Neural crest cell (in vitro differentiated cells): ENCODE results near the gene IST1. TPM values are rescaled to one million over a fixed set of nuclear protein-coding genes. Genes with fewer than 3 reads are reported as not detected.

Experiments used
- DNase-seq: peaks from one replicate; pipeline ENCODE4 v3.0.0; 2021; ENCODE audit warnings: low read depth, mixed read lengths, low spot score
- H3K27ac Mint-ChIP-seq: one replicate; pipeline ENCODE4 v1.8.0; 2021; ENCODE audit warnings: mild to moderate bottlenecking, mixed read lengths; ENCODE audit not compliant: unreplicated experiment
- H3K27me3 Mint-ChIP-seq: 2 replicates; pipeline ENCODE4 v1.8.0; 2021; ENCODE audit warnings: low read depth, mild to moderate bottlenecking, mixed read lengths
- H3K36me3 Mint-ChIP-seq: 2 replicates; pipeline ENCODE4 v1.8.0; 2021; ENCODE audit warnings: low read depth, mild to moderate bottlenecking, mixed read lengths
- H3K4me1 Mint-ChIP-seq: 2 replicates; pipeline ENCODE4 v1.8.0; 2021; ENCODE audit warnings: mixed read lengths
- H3K4me3 Mint-ChIP-seq: one replicate; pipeline ENCODE4 v1.8.0; 2021; ENCODE audit warnings: mild to moderate bottlenecking, mixed read lengths
- H3K9me3 Mint-ChIP-seq: 2 replicates; pipeline ENCODE4 v1.8.0; 2021; ENCODE audit warnings: mixed read lengths
- CTCF ChIP-seq: fragments of 200-600 bp; sonication (generic); conservative IDR thresholded peaks from 2 replicates; pipeline ENCODE4 v1.5.0; 2021; ENCODE audit warnings: antibody characterized with exemption, mild to moderate bottlenecking
- total RNA-seq: library from RNA; stranded (reverse); gene quantifications from 2 replicates; pipeline ENCODE4 v1.2.1, GENCODE V29; 2021

The IST1 gene
- total RNA-seq, 1 donor from 2014 or later: 242 TPM

DNA sequence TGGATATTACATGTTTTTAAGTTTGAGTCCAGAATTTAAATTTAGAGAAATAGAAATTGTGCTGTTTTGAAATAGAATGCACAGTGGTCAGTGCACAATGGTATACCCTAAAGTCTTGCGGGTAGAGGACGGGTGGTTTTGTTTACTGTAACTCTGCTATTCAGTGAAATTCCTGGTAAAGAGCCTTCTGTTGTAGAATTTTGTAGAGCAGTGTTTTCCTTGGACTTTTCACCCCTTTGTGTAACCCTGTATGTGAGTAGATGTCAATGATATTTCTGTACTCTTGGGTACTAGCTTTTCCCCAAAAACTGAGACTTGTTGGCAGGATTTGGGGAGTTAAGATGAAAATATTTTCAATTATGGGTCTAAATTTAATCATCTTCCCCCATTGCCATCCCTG, 19.5 kb downstream of the IST1 start:
- Mint-ChIP-seq H3K36me3 (peaks cover 33% of the 10 kb centered on the region), H3K27ac (no peak overlapping the region), H3K4me3 (no peak overlapping the region), H3K27me3 (no peaks in the 10 kb centered on the region), H3K4me1 (no peaks in the 10 kb centered on the region), H3K9me3 (peaks cover 3% of the 10 kb centered on the region)
- no peak for DNase-seq
- TF ChIP-seq CTCF: no peak

GRCh38 chr16:71915350-71915749, 20.0 kb downstream of the IST1 start:
- Mint-ChIP-seq H3K9me3 (peaks cover 3% of the 10 kb centered on the region), H3K27ac (no peak overlapping the region)

GRCh38 chr16:71916397-71916920, 21.1 kb downstream of the IST1 start:
- Mint-ChIP-seq H3K4me1 (no peaks in the 10 kb centered on the region), H3K4me3 (no peak overlapping the region), H3K27ac (no peak overlapping the region), H3K9me3 (peaks cover 3% of the 10 kb centered on the region), H3K36me3 (peaks cover 39% of the 10 kb centered on the region), H3K27me3 (no peaks in the 10 kb centered on the region)
- TF ChIP-seq CTCF: no peak
- no peak for DNase-seq

More at GRCh38 chr16:71915350-71915749, 20.0 kb downstream of the IST1 start:
- DNase-seq: no peak
- no peak overlapping the region for H3K4me3 Mint-ChIP-seq
- H3K27me3 Mint-ChIP-seq: no peaks in the 10 kb centered on the region
- H3K36me3 Mint-ChIP-seq: peaks cover 31% of the 10 kb centered on the region
- no peaks in the 10 kb centered on the region for H3K4me1 Mint-ChIP-seq
- no peak for TF ChIP-seq CTCF

- Mint-ChIP-seq H3K27ac (no peak overlapping the region), H3K36me3 (peaks cover 34% of the 10 kb centered on the region), H3K27me3 (no peaks in the 10 kb centered on the region), H3K9me3 (no peaks in the 10 kb centered on the region), H3K4me1 (no peaks in the 10 kb centered on the region), H3K4me3 (no peak overlapping the region)
- TF ChIP-seq CTCF: no peak
- no peak for DNase-seq
These were observed 22.6 kb downstream of the IST1 start for GRCh38 chr16:71917900-71918299.

GRCh38 chr16:71919035-71919434, 23.7 kb downstream of the IST1 start:
- Mint-ChIP-seq H3K27ac (no peak overlapping the region), H3K27me3 (no peaks in the 10 kb centered on the region), H3K36me3 (peaks cover 37% of the 10 kb centered on the region), H3K4me1 (no peaks in the 10 kb centered on the region), H3K4me3 (no peak overlapping the region), H3K9me3 (no peaks in the 10 kb centered on the region)
- TF ChIP-seq CTCF: no peak
- DNase-seq: no peak
